RWPE1 (cell line): ENCODE measurements around the gene ZIC1.

Source experiments
- CTCF ChIA-PET: fragments of 350-600 bp; sonication (Branson Sonifier 250); formaldehyde crosslinking; extraction: SDS; loops from one replicate; lab custom pipeline; 2021; lab: Yijun Ruan, JAX
- POLR2A ChIA-PET: fragments of 400-600 bp; formaldehyde crosslinking; extraction: SDS; loops from one replicate; lab custom pipeline; 2020; ENCODE audit warnings: antibody characterized with exemption; ENCODE audit not compliant: low non-redundant PET; lab: Yijun Ruan, JAX
- DNase-seq: peaks from one replicate; pipeline ENCODE4 v3.0.0; 2012; ENCODE audit warnings: low spot score
- H3K27ac ChIP-seq: fragments of 450-650 bp; 2 replicates; pipeline ENCODE4 v1.5.1; 2017
- TF ChIP-seq, protein P1 (sequence below): fragments of 450-650 bp; conservative IDR thresholded peaks from 2 replicates; pipeline ENCODE4 v1.5.1; 2017; ENCODE audit warnings: low read depth, mild to moderate bottlenecking

ZIC1 gene

DNA sequence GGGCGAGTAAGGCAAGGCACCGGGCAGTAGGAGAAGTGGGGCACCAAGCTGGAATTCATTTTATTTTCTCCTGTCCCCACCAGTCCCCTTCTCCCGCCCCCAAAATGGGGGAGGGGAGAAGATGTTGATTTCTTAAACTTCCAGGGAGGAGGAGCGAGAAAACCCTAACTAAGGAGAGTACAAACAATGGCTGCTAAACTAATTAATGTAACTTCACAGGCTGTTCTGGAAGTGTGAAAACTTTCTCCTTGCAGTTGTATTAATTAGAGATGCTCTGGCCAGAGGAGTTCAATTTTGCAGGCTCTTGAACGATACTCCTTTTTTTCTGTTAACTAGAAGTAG lies 14.3 kb upstream of the ZIC1 start:
- TF ChIP-seq, protein P1, sequence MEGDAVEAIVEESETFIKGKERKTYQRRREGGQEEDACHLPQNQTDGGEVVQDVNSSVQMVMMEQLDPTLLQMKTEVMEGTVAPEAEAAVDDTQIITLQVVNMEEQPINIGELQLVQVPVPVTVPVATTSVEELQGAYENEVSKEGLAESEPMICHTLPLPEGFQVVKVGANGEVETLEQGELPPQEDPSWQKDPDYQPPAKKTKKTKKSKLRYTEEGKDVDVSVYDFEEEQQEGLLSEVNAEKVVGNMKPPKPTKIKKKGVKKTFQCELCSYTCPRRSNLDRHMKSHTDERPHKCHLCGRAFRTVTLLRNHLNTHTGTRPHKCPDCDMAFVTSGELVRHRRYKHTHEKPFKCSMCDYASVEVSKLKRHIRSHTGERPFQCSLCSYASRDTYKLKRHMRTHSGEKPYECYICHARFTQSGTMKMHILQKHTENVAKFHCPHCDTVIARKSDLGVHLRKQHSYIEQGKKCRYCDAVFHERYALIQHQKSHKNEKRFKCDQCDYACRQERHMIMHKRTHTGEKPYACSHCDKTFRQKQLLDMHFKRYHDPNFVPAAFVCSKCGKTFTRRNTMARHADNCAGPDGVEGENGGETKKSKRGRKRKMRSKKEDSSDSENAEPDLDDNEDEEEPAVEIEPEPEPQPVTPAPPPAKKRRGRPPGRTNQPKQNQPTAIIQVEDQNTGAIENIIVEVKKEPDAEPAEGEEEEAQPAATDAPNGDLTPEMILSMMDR: no peak
- no peak for DNase-seq
- no peak overlapping the region for H3K27ac ChIP-seq
- CTCF ChIA-PET: no interaction called here
- POLR2A ChIA-PET: no interaction called here

DNA sequence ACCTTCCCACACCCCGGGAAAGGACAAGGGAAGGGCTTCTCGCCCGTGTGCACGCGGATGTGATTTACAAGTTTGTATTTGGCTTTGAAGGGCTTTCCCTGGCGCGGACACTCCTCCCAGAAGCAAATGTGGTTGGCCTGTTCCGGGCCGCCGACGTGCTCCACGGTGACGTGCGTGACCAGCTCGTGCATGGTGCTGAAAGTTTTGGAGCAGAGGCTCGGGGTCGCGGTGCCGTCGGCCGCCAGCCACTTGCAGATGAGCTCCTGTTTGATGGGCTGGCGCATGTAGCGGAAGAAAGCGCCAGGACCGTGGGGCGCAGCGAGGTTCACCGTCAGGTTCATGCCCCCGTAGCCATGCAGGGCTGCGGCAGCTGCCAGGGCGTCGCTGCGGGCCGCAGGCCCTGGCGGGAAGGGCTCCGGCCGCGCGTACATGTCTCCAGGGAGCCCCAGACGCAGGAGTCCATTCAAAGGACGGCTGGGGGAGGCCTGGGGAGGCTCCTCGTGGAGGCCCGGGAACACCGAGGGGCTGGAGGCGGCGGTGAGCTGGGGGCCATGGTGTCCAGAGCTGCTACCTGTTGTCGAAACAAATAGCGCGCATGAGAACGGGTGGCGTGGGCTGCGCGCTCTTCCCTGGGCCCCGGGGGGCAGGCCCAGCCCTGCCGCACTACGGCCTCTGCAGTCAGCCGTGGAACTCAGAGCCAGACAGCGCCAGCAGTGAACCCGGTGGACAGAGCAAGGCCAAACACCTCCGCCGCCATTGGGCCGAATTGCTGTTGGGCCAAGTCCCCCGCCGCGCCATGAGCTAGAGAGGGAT lies 13.1 kb upstream of the ZIC1 start:
- no peak overlapping the region for H3K27ac ChIP-seq
- ChIA-PET CTCF (no interaction called here), POLR2A (no interaction called here)
- DNase-seq: no peak
- TF ChIP-seq, protein P1: no peak

DNA sequence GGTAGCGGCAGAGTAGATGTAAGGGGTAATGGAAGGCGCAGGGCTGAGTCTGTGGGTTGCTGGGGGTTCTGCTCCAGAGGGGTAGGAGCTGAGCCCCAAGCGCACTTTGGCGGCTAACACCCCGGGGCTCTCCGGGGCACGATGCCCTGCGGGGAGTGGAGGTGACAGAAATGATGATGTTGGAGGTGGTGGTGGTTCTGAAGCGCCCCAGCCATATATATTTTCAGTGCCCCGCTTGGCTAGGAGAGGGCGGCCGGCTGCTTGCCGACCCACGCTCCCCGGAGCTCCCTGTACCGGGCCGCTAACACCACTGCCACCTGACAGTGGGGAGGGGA lies 12.5 kb upstream of the ZIC1 start:
- POLR2A ChIA-PET: no interaction called here
- no peak for DNase-seq
- H3K27ac ChIP-seq: no peak overlapping the region
- TF ChIP-seq, protein P1: no peak
- CTCF ChIA-PET: no interaction called here

DNA sequence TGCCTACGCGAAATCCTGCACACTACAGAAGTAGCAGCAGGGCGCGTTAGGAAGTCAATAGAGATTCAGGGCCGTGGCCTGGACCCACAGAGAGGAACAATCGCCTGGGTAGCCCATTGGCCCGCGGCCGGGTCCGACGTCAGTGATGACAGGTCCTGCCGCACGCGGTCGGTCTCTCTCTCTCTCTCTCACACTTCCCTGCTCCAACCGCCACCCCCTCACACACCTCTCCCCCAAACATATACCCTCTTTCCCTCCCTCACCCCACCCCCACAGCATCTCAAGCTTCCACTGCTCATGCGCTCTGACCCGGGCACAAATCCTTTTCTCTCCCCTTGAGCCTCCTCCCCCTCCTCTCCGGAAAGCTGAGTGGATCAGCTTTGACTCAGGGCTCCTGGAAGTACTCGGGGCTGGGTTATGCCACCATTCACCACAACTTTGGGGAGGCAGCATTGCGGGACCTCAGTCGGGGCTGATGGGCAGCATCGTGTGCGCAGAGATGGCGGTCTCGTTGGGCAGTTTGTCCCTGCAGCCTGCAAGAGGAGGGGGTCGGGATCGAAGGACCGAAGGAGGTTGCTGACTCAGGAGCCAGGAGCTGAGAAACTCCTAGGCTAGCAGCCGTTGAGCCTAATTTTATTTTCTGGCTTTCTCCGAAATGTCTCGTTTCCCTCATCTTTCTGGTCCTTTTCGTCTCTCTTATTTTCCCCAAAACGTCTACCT lies 11.8 kb upstream of the ZIC1 start:
- CTCF ChIA-PET: no interaction called here
- H3K27ac ChIP-seq: no peak overlapping the region
- POLR2A ChIA-PET: no interaction called here
- TF ChIP-seq, protein P1: no peak
- DNase-seq: no peak

DNA sequence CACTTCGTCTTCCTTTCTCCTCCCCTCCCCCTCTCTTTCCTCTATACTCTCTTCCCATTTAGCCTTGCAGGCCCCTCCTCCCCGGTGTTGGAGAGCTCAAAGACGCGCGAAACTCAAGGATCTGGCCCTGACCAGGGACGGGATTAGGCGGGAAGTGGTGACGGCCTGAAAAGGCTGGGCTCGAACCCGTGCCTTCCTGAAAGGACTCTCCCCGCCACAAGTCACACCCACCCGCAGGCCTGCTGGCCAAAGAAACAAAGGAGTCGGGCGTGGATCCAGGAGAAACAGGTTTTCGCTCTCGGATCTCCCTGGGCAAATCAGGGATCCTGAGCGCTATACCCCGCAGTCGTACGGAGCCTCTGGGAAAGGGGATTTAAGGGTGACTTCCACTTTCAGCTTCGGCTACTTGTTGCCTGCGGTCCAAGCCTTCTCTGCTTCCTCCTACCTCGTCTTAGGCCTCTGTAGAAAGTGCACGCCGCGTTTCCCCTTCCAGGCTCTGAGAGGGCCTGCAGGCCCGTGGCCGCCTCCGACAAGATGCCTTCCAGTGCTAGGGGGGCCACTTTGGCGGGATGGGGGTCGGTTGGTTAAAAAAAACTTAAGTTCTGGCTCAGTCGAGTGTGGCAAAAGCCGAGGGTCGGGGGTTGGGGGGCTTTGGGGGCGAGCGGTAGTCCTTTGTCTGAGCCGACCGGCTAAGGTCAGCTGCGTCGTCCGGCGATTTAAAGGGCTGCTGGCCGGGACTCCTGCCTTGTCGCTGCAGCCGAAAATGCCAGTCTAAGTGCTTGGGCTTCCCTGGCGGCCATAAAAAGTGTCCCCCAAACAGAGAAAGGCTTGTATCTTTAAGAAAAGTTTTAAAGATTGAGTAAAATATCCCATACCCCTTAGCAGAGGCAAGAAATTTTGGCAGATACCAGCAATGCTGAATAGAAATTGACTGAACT lies 11.0 kb upstream of the ZIC1 start:
- DNase-seq: no peak
- POLR2A ChIA-PET: no interaction called here

More for the DNA sequence above, 11.0 kb upstream of the ZIC1 start:
- CTCF ChIA-PET: no interaction called here
- H3K27ac ChIP-seq: no peak overlapping the region
- TF ChIP-seq, protein P1: no peak
